Measurements from ENCODE around the gene SLC9A2.

The SLC9A2 gene

GRCh38 chr2:102615620-102616436, 3.5 kb upstream of the SLC9A2 start:
- H3K4me2 ChIP-seq, result no peak overlapping the region
- no peak for TF ChIP-seq Cebpa-rat (IDR thresholded peaks at IDR 0.05)
- H3K9ac ChIP-seq, result no peak overlapping the region
- H3K4me1 ChIP-seq, result peaks cover 16% of the 10 kb centered on the region
- peaks cover 44% of the 10 kb centered on the region for H3K27me3 ChIP-seq
- H4K20me1 ChIP-seq, result peaks cover 28% of the 10 kb centered on the region
- H3K36me3 ChIP-seq, result no peaks in the 10 kb centered on the region
- peaks cover 11% of the 10 kb centered on the region; the same call in 1 of the 2 replicates for H3K9me3 ChIP-seq
- H3K27ac ChIP-seq, result no peak overlapping the region
- no peak overlapping the region for H3K4me3 ChIP-seq

GRCh38 chr2:102618452-102619413, 620 bp upstream of the SLC9A2 start:
- Histone ChIP-seq H3K4me3 (peak overlapping the region; percentile 63), H3K36me3 (no peaks in the 10 kb centered on the region), H3K27me3 (peaks cover 47% of the 10 kb centered on the region), H3K9ac (no peak overlapping the region), H3K9me3 (peaks cover 11% of the 10 kb centered on the region; the same call in 1 of the 2 replicates), H4K20me1 (peaks cover 28% of the 10 kb centered on the region), H3K27ac (no peak overlapping the region), H3K4me2 (peak overlapping the region; percentile 88), H3K4me1 (peaks cover 16% of the 10 kb centered on the region)
- TF ChIP-seq Cebpa-rat (IDR thresholded peaks at IDR 0.05), result no peak

GRCh38 chr2:102620332-102620731, 979 bp downstream of the SLC9A2 start:
- Histone ChIP-seq H3K27me3 (peaks cover 47% of the 10 kb centered on the region), H3K4me2 (no peak overlapping the region), H3K4me3 (no peak overlapping the region)

GRCh38 chr2:102621630-102622029, 2.3 kb downstream of the SLC9A2 start:
- peaks cover 16% of the 10 kb centered on the region for H3K4me1 ChIP-seq
- peaks cover 46% of the 10 kb centered on the region for H3K27me3 ChIP-seq
- no peak overlapping the region for H3K4me3 ChIP-seq
- H3K27ac ChIP-seq, result no peak overlapping the region
- no peak overlapping the region for H3K9ac ChIP-seq
- H3K9me3 ChIP-seq, result peaks cover 11% of the 10 kb centered on the region; the same call in 1 of the 2 replicates
- peaks cover 28% of the 10 kb centered on the region for H4K20me1 ChIP-seq
- no peak for TF ChIP-seq Cebpa-rat (IDR thresholded peaks at IDR 0.05)
- H3K4me2 ChIP-seq, result no peak overlapping the region
- H3K36me3 ChIP-seq, result no peaks in the 10 kb centered on the region

More at GRCh38 chr2:102620332-102620731, 979 bp downstream of the SLC9A2 start:
- peaks cover 11% of the 10 kb centered on the region; the same call in 1 of the 2 replicates for H3K9me3 ChIP-seq
- no peak overlapping the region for H3K27ac ChIP-seq
- H3K4me1 ChIP-seq, result peaks cover 16% of the 10 kb centered on the region
- H3K36me3 ChIP-seq, result no peaks in the 10 kb centered on the region
- TF ChIP-seq Cebpa-rat (IDR thresholded peaks at IDR 0.05), result no peak
- peaks cover 28% of the 10 kb centered on the region for H4K20me1 ChIP-seq
- H3K9ac ChIP-seq, result no peak overlapping the region

GRCh38 chr2:102622646-102623045, 3.3 kb downstream of the SLC9A2 start:
- H3K4me3 ChIP-seq, result no peak overlapping the region
- peaks cover 35% of the 10 kb centered on the region for H3K27me3 ChIP-seq
- no peak overlapping the region for H3K9ac ChIP-seq
- no peak overlapping the region for H3K27ac ChIP-seq
- peaks cover 26% of the 10 kb centered on the region for H4K20me1 ChIP-seq
- H3K4me2 ChIP-seq, result no peak overlapping the region
- peaks cover 11% of the 10 kb centered on the region; the same call in 1 of the 2 replicates for H3K9me3 ChIP-seq
- no peak for TF ChIP-seq Cebpa-rat (IDR thresholded peaks at IDR 0.05)
- H3K36me3 ChIP-seq, result no peaks in the 10 kb centered on the region
- H3K4me1 ChIP-seq, result peaks cover 16% of the 10 kb centered on the region

GRCh38 chr2:102630458-102630857, 11.1 kb downstream of the SLC9A2 start:
- Histone ChIP-seq H3K4me3 (no peak overlapping the region), H3K27me3 (no peaks in the 10 kb centered on the region), H3K4me2 (no peak overlapping the region), H3K9ac (no peak overlapping the region), H3K4me1 (no peaks in the 10 kb centered on the region), H4K20me1 (no peaks in the 10 kb centered on the region), H3K36me3 (no peaks in the 10 kb centered on the region), H3K27ac (no peak overlapping the region), H3K9me3 (no peaks in the 10 kb centered on the region; the same call in 1 of the 2 replicates)
- no peak for TF ChIP-seq Cebpa-rat (IDR thresholded peaks at IDR 0.05)

- no peak for TF ChIP-seq Cebpa-rat (IDR thresholded peaks at IDR 0.05)
- H3K9ac ChIP-seq, result no peak overlapping the region
- H3K9me3 ChIP-seq, result no peaks in the 10 kb centered on the region
- H3K4me2 ChIP-seq, result no peak overlapping the region
- H3K27ac ChIP-seq, result no peak overlapping the region
- H3K4me3 ChIP-seq, result no peak overlapping the region
- H3K4me1 ChIP-seq, result no peaks in the 10 kb centered on the region
- no peaks in the 10 kb centered on the region for H4K20me1 ChIP-seq
- H3K36me3 ChIP-seq, result no peaks in the 10 kb centered on the region
- H3K27me3 ChIP-seq, result no peaks in the 10 kb centered on the region
Measured at GRCh38 chr2:102632380-102633175, 13.2 kb downstream of the SLC9A2 start.

- no peak overlapping the region for H3K9ac ChIP-seq
- H3K4me2 ChIP-seq, result no peak overlapping the region
- no peaks in the 10 kb centered on the region for H3K4me1 ChIP-seq
Measured at GRCh38 chr2:102634831-102635241, 15.5 kb downstream of the SLC9A2 start.

GRCh38 chr2:102635317-102635716, 16.0 kb downstream of the SLC9A2 start:
- H3K9me3 ChIP-seq, result no peaks in the 10 kb centered on the region
- no peak overlapping the region for H3K27ac ChIP-seq
- H3K36me3 ChIP-seq, result no peaks in the 10 kb centered on the region
- no peaks in the 10 kb centered on the region for H3K27me3 ChIP-seq
- no peak overlapping the region for H3K4me3 ChIP-seq
- no peaks in the 10 kb centered on the region for H3K4me1 ChIP-seq
- TF ChIP-seq Cebpa-rat (IDR thresholded peaks at IDR 0.05), result no peak
- no peak overlapping the region for H3K4me2 ChIP-seq
- no peaks in the 10 kb centered on the region for H4K20me1 ChIP-seq
- no peak overlapping the region for H3K9ac ChIP-seq

More at GRCh38 chr2:102634831-102635241, 15.5 kb downstream of the SLC9A2 start:
- Histone ChIP-seq H3K27me3 (no peaks in the 10 kb centered on the region), H3K27ac (no peak overlapping the region), H3K36me3 (no peaks in the 10 kb centered on the region), H3K4me3 (no peak overlapping the region), H4K20me1 (no peaks in the 10 kb centered on the region), H3K9me3 (no peaks in the 10 kb centered on the region)
- TF ChIP-seq Cebpa-rat (IDR thresholded peaks at IDR 0.05), result no peak

Data from BLaER1 (cell line).